Aorta (tissue), 5 donors: Measurements from ENCODE around the gene RAI1. TPM values are rescaled to one million over a fixed set of nuclear protein-coding genes. Genes with fewer than 3 reads are reported as not detected.
"Not testable (repeated sequence)": the region's sequence is repeated elsewhere in the genome, so short reads cannot be mapped to it uniquely, and the experiment has no call there.

Source experiments
- ATAC-seq: fragments of 200-7000 bp; cut with Tn5 transposase; one replicate; pipeline ENCODE4 v1.9.1; 2022; ENCODE audit warnings: moderate library complexity; ENCODE audit not compliant: low FRiP score
- DNase-seq, 2 donors: peaks; one replicate each; pipeline ENCODE4 v3.0.0-alpha.2; 2020
- H3K27ac ChIP-seq, 2 donors: one replicate each; pipeline ENCODE4 v1.5.1; 2013; ENCODE audit warnings: low read length in 2 of 2, mild to moderate bottlenecking in 2 of 2, moderate library complexity in 2 of 2, control low read depth in 1 of 2, inconsistent platforms in 1 of 2, low read depth in 1 of 2
- H3K27me3 ChIP-seq, 2 donors: one replicate each; pipeline ENCODE4 v1.6.1; 2013; ENCODE audit warnings: control low read depth in 1 of 2, low read length in 1 of 2, mild to moderate bottlenecking in 1 of 2, moderate library complexity in 1 of 2; ENCODE audit not compliant: insufficient read depth in 2 of 2, control insufficient read depth in 1 of 2
- H3K36me3 ChIP-seq, 2 donors: one replicate each; pipeline ENCODE4 v1.6.1; 2013; ENCODE audit warnings: control low read depth in 1 of 2, low read length in 1 of 2, mild to moderate bottlenecking in 1 of 2; ENCODE audit not compliant: insufficient read depth in 2 of 2, control insufficient read depth in 1 of 2
- H3K4me1 ChIP-seq, 2 donors: one replicate each; pipeline ENCODE4 v1.6.1; 2013; ENCODE audit warnings: low read length in 2 of 2, control low read depth in 1 of 2, mild to moderate bottlenecking in 1 of 2, moderate library complexity in 1 of 2; ENCODE audit not compliant: insufficient read depth in 2 of 2, control insufficient read depth in 1 of 2
- H3K4me3 ChIP-seq, 2 donors: one replicate each; pipeline ENCODE4 v1.5.1; 2013; ENCODE audit warnings: low read length in 2 of 2, control low read depth in 1 of 2, mild to moderate bottlenecking in 1 of 2
- H3K9me3 ChIP-seq: one replicate; pipeline ENCODE4 v1.6.1; 2013; ENCODE audit warnings: mild to moderate bottlenecking, low read length; ENCODE audit not compliant: control insufficient read depth
- WGBS, 2 donors: extraction: QIAGEN DNeasy Blood & Tissue Kit; methylation state at CpG; one replicate each; pipeline ENCODE4 v1.1.7; 2013; 5-methylcytosine and 5-hydroxymethylcytosine counted together
- intact Hi-C, 2 donors: fragments of 100-400 bp; cut with DNase I; formaldehyde crosslinking; loops; one replicate each; pipeline versions ENCODE4 v1.14.2 to v1.15.0; 2022
- polyA plus RNA-seq, 2 donors: library from polyadenylated mRNA; stranded (reverse); fragments of 200-250 nt; gene quantifications; one replicate each; pipeline ENCODE4 v1.2.3, GENCODE V29; 2013
- total RNA-seq, 2 donors: library from RNA; stranded (reverse); fragmentation: NEBNext Ultra II Directional; extraction: Animal tissue kit (Norgen Biotek cat#: 25700); gene quantifications; one replicate each; pipeline ENCODE4 v1.2.1, GENCODE V29; 2021
- donor health status: healthy with polysubstance abuse.
- donor health status: Bipolar disorder and iron deficiency.
- donor health status: DM: no; HTN: no; CAD: no.
- donor health status: DM: no; HTN: no; CAD: no.
- donor health status: DM: yes; HTN: yes; CAD: no.

RAI1 gene
- total and polyA plus RNA-seq, 4 donors: 2.0 to 35.8 (median 15.4) TPM

GRCh38 chr17:17800504-17801021, 119.3 kb downstream of the RAI1 start:
- no peaks in the 10 kb centered on the region for H3K27me3 ChIP-seq
- intact Hi-C loops: no loop called here
- no peak for DNase-seq
- no peak overlapping the region for H3K27ac ChIP-seq
- no peak for ATAC-seq
- no peak overlapping the region for H3K4me3 ChIP-seq
- H3K4me1 ChIP-seq: no peaks in the 10 kb centered on the region
- no peaks in the 10 kb centered on the region for H3K9me3 ChIP-seq
- WGBS, 2 donors: 87 to 90% methylated on average over 12 of the region's 12 CpGs
- H3K36me3 ChIP-seq: no peaks in the 10 kb centered on the region

GRCh38 chr17:17801800-17802481, 120.7 kb downstream of the RAI1 start:
- DNase-seq (no peak), ATAC-seq (no peak)
- no peaks in the 10 kb centered on the region for H3K27me3 ChIP-seq
- 93 to 94% methylated on average over 13 of the region's 13 CpGs for WGBS, 2 donors
- no peaks in the 10 kb centered on the region for H3K4me1 ChIP-seq
- H3K27ac ChIP-seq: no peak overlapping the region
- H3K4me3 ChIP-seq: no peak overlapping the region
- intact Hi-C loops: no loop called here
- H3K9me3 ChIP-seq: no peaks in the 10 kb centered on the region
- H3K36me3 ChIP-seq: no peaks in the 10 kb centered on the region

GRCh38 chr17:17804007-17804406, 122.7 kb downstream of the RAI1 start:
- ATAC-seq (no peak), DNase-seq (no peak)
- Histone ChIP-seq H3K4me1 (no peaks in the 10 kb centered on the region), H3K27me3 (no peaks in the 10 kb centered on the region), H3K9me3 (no peaks in the 10 kb centered on the region), H3K36me3 (no peaks in the 10 kb centered on the region), H3K4me3 (no peak overlapping the region), H3K27ac (no peak overlapping the region)
- intact Hi-C loops: no loop called here
- 98 to 100% methylated on average over 3 of the region's 3 CpGs for WGBS, 2 donors

- Histone ChIP-seq H3K27me3 (no peaks in the 10 kb centered on the region), H3K9me3 (no peaks in the 10 kb centered on the region), H3K27ac (no peak overlapping the region), H3K4me3 (no peak overlapping the region), H3K4me1 (no peaks in the 10 kb centered on the region), H3K36me3 (no peaks in the 10 kb centered on the region)
- intact Hi-C loops: no loop called here
- 78 to 83% methylated on average over 9 of the region's 9 CpGs for WGBS, 2 donors
- no peak for DNase-seq
- no peak for ATAC-seq
Observed at GRCh38 chr17:17805575-17805974, 124.3 kb downstream of the RAI1 start.

- 89 to 91% methylated on average over 4 of the region's 4 CpGs for WGBS, 2 donors
- Histone ChIP-seq H3K27ac (no peak overlapping the region), H3K36me3 (no peaks in the 10 kb centered on the region), H3K4me1 (no peaks in the 10 kb centered on the region), H3K9me3 (no peaks in the 10 kb centered on the region), H3K4me3 (no peak overlapping the region), H3K27me3 (no peaks in the 10 kb centered on the region)
- no peak for ATAC-seq
- intact Hi-C loops: no loop called here
- no peak for DNase-seq
Observed at GRCh38 chr17:17806035-17806434, 124.8 kb downstream of the RAI1 start.

GRCh38 chr17:17806611-17807274, 125.5 kb downstream of the RAI1 start:
- no peaks in the 10 kb centered on the region for H3K27me3 ChIP-seq
- H3K9me3 ChIP-seq: no peaks in the 10 kb centered on the region
- no peaks in the 10 kb centered on the region for H3K36me3 ChIP-seq
- no peak for ATAC-seq
- no peak overlapping the region for H3K4me3 ChIP-seq
- no peak for DNase-seq
- no peaks in the 10 kb centered on the region for H3K4me1 ChIP-seq
- WGBS, 2 donors: 87 to 90% methylated on average over 12 to 17 of the region's 17 CpGs
- H3K27ac ChIP-seq: no peak overlapping the region
- intact Hi-C loops: no loop called here

GRCh38 chr17:17807440-17807839, 126.2 kb downstream of the RAI1 start:
- no peak for ATAC-seq
- no peak for DNase-seq
- intact Hi-C loops: no loop called here
- Histone ChIP-seq H3K27ac (no peak overlapping the region), H3K4me1 (no peaks in the 10 kb centered on the region), H3K4me3 (no peak overlapping the region), H3K27me3 (no peaks in the 10 kb centered on the region), H3K9me3 (no peaks in the 10 kb centered on the region), H3K36me3 (no peaks in the 10 kb centered on the region)
- 90 to 93% methylated on average over 5 of the region's 5 CpGs for WGBS, 2 donors

GRCh38 chr17:17808200-17808599, 126.9 kb downstream of the RAI1 start:
- H3K36me3 ChIP-seq, H3K4me3 ChIP-seq, DNase-seq, H3K27ac ChIP-seq, H3K4me1 ChIP-seq, ATAC-seq, H3K27me3 ChIP-seq, intact Hi-C loops, H3K9me3 ChIP-seq: not testable (repeated sequence)
- WGBS, 2 donors: 95 to 97% methylated on average over 5 of the region's 5 CpGs
